K562 (cell line): ENCODE results near the gene TMEM108.

Experiments used
- BRCA1 ChIP-seq, 2 experiments: fragments of 450-650 bp in 1 of 2; sonication (generic) in 1 of 2; formaldehyde crosslinking in 1 of 2; IDR thresholded peaks; 2 replicates each; pipeline versions ENCODE4 v1.5.0 to v1.6.1; 2017 to 2020; ENCODE audit warnings: mild to moderate bottlenecking in 1 of 2, missing genetic modification reagents in 1 of 2
- MAFK ChIP-seq: IDR thresholded peaks from 2 replicates; pipeline ENCODE4 v1.6.1; 2011; ENCODE audit warnings: low read length, improper control_type of control experiment
- RFX5 ChIP-seq: IDR thresholded peaks from 2 replicates; pipeline ENCODE4 v1.6.1; 2011; ENCODE audit warnings: low read depth, mild to moderate bottlenecking, improper control_type of control experiment, low read length
- YY1 ChIP-seq, 3 experiments: IDR thresholded peaks; 2 replicates each; pipeline ENCODE4 v1.6.1; 2011; ENCODE audit warnings: low read length in 2 of 3, mild to moderate bottlenecking in 2 of 3, moderate library complexity in 2 of 3, borderline replicate concordance in 1 of 3, control low read depth in 1 of 3, low read depth in 1 of 3; ENCODE audit not compliant: insufficient read depth in 3 of 3, insufficient replicate concordance in 2 of 3, control insufficient read depth in 1 of 3, insufficient read length in 1 of 3; ENCODE audit errors: extremely low read depth in 1 of 3
- TF ChIP-seq, protein P1 (sequence below), 3 experiments: IDR thresholded peaks in 2 of 3; conservative IDR thresholded peaks in 1 of 3; 2 replicates each; pipeline ENCODE4 v1.5.1; 2011 to 2012; ENCODE audit warnings: low read length in 3 of 3, mild to moderate bottlenecking in 3 of 3, control low read depth in 2 of 3, improper control_type of control experiment in 1 of 3, inconsistent platforms in 1 of 3, low read depth in 1 of 3, mixed read lengths in 1 of 3, moderate library complexity in 1 of 3; ENCODE audit not compliant: insufficient read depth in 2 of 3
- TF ChIP-seq, protein P2 (sequence below): sonication (generic); formaldehyde crosslinking; IDR thresholded peaks from 2 replicates; pipeline ENCODE4 v1.8.0; 2022; ENCODE audit warnings: missing genetic modification reagents, mild to moderate bottlenecking, borderline replicate concordance

DNA sequence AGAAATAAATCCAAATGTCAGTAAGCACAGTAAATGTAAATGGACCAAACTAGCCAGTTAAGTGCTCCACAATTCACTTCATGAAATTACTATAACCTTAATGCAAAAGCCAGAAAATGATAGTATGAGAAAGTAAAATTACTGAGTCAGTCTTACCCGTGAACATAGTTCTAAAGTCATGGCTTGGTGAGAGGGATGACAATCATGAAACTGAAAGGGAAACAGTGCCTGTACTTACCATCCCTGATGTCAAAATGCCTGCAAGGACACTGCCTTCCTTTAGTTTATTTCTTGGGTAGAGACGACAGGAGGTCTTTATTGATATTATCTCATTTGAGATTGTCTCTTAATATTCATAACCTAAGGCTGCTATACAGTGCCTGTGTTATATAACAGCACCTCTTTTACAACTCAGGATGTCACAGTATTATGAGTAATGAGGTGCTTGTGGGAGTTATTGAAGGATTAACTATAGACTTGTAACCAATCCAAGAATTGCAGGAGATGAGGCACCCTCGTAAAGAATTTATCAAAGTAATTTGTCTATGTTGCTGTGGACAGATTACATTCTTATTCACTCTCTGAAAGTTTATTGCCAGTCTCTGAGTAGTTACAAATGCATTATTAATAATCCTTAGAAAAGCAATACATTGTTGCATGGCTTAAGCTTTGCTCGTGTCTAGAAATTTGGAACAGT, 218.7 kb downstream of the TMEM108 start:
- TF ChIP-seq YY1 (IDR thresholded peaks at IDR 0.05; ENCODE audit: borderline replicate concordance in 1 of 3, control insufficient read depth in 1 of 3, extremely low read depth in 1 of 3, insufficient read depth in 3 of 3, insufficient read length in 1 of 3, insufficient replicate concordance in 2 of 3, low read depth in 1 of 3, low read length in 2 of 3) = no peak
- TF ChIP-seq RFX5 = no peak
- TF ChIP-seq, protein P1, sequence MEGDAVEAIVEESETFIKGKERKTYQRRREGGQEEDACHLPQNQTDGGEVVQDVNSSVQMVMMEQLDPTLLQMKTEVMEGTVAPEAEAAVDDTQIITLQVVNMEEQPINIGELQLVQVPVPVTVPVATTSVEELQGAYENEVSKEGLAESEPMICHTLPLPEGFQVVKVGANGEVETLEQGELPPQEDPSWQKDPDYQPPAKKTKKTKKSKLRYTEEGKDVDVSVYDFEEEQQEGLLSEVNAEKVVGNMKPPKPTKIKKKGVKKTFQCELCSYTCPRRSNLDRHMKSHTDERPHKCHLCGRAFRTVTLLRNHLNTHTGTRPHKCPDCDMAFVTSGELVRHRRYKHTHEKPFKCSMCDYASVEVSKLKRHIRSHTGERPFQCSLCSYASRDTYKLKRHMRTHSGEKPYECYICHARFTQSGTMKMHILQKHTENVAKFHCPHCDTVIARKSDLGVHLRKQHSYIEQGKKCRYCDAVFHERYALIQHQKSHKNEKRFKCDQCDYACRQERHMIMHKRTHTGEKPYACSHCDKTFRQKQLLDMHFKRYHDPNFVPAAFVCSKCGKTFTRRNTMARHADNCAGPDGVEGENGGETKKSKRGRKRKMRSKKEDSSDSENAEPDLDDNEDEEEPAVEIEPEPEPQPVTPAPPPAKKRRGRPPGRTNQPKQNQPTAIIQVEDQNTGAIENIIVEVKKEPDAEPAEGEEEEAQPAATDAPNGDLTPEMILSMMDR (IDR thresholded peaks at IDR 0.05 in 2 of 3, conservative IDR thresholded peaks at IDR 0.05 in 1 of 3; ENCODE audit: insufficient read depth in 2 of 3, low read depth in 1 of 3, low read length in 3 of 3) = no peak
- TF ChIP-seq, protein P2, sequence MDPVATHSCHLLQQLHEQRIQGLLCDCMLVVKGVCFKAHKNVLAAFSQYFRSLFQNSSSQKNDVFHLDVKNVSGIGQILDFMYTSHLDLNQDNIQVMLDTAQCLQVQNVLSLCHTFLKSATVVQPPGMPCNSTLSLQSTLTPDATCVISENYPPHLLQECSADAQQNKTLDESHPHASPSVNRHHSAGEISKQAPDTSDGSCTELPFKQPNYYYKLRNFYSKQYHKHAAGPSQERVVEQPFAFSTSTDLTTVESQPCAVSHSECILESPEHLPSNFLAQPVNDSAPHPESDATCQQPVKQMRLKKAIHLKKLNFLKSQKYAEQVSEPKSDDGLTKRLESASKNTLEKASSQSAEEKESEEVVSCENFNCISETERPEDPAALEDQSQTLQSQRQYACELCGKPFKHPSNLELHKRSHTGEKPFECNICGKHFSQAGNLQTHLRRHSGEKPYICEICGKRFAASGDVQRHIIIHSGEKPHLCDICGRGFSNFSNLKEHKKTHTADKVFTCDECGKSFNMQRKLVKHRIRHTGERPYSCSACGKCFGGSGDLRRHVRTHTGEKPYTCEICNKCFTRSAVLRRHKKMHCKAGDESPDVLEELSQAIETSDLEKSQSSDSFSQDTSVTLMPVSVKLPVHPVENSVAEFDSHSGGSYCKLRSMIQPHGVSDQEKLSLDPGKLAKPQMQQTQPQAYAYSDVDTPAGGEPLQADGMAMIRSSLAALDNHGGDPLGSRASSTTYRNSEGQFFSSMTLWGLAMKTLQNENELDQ = no peak
- no peak for TF ChIP-seq BRCA1 (IDR thresholded peaks at IDR 0.05)
- TF ChIP-seq BRCA1 (CRISPR knock-in tag; IDR thresholded peaks at IDR 0.05) = no peak
- TF ChIP-seq MAFK = no peak
